H1 (cell line): ENCODE measurements around the gene TOMM40L. TPM values are rescaled to one million over a fixed set of nuclear protein-coding genes. Genes with fewer than 3 reads are reported as not detected.

ENCODE experiments used
- BACH1 ChIP-seq: IDR thresholded peaks from 2 replicates; pipeline ENCODE4 v1.6.1; 2012; ENCODE audit warnings: low read length, improper control_type of control experiment
- CREB1 ChIP-seq: IDR thresholded peaks from 2 replicates; pipeline ENCODE4 v1.6.1; 2012; ENCODE audit warnings: inconsistent platforms
- EGR1 ChIP-seq: IDR thresholded peaks from 2 replicates; pipeline ENCODE4 v1.6.1; 2011; ENCODE audit warnings: low read depth, low read length, borderline replicate concordance
- EZH2 ChIP-seq: fragments of 200-600 bp; sonication (generic); IDR thresholded peaks from 2 replicates; pipeline ENCODE4 v1.7.1; 2012; ENCODE audit warnings: low read depth, mild to moderate bottlenecking, moderate library complexity, low read length, inconsistent platforms; ENCODE audit not compliant: severe bottlenecking
- FOSL1 ChIP-seq: IDR thresholded peaks from 2 replicates; pipeline ENCODE4 v1.6.1; 2011; ENCODE audit warnings: mild to moderate bottlenecking, low read depth, low read length, moderate library complexity; ENCODE audit not compliant: insufficient read depth
- POLR2AphosphoS5 ChIP-seq: IDR thresholded peaks from 2 replicates; pipeline ENCODE4 v1.6.1; 2011; ENCODE audit warnings: low read depth, low read length
- POU5F1 ChIP-seq: IDR thresholded peaks from 2 replicates; pipeline ENCODE4 v1.6.1; 2011; ENCODE audit warnings: low read depth, mild to moderate bottlenecking, low read length, moderate library complexity
- SP4 ChIP-seq: IDR thresholded peaks from 2 replicates; pipeline ENCODE4 v1.6.1; 2012; ENCODE audit warnings: low read length, inconsistent platforms
- SUZ12 ChIP-seq: fragments of 200-600 bp; sonication (generic); IDR thresholded peaks from 2 replicates; pipeline ENCODE4 v1.6.1; 2012; ENCODE audit warnings: mild to moderate bottlenecking, inconsistent platforms, low read length, moderate library complexity, mixed read lengths
- polyA plus RNA-seq, 7 experiments: library from polyadenylated mRNA; depleted of rRNA in 3 of 7; stranded (reverse) in 5 of 7; unstranded in 2 of 7; fragments of >200 nt in 5 of 7; fragments of 200-250 nt in 2 of 7; gene quantifications; 1 replicate in 5 of 7; 2 replicates in 1 of 7; 4 replicates in 1 of 7; pipeline versions ENCODE4 v1.2.1 to v1.2.3, GENCODE V29; 2011 to 2013; ENCODE audit warnings: missing spikeins in 2 of 7, mixed read lengths in 2 of 7
- total RNA-seq: library from RNA; stranded (reverse); fragmentation: NEBNext Ultra II Directional; extraction: Animal tissue kit (Norgen Biotek cat#: 25700); gene quantifications from 2 replicates; pipeline ENCODE4 v1.2.1, GENCODE V29; 2021
- TF ChIP-seq, protein P1 (sequence below): fragments of 300-600 bp; sonication (generic); IDR thresholded peaks from 2 replicates; pipeline ENCODE4 v1.7.1; 2012; ENCODE audit warnings: low read length, moderate library complexity, mild to moderate bottlenecking, inconsistent platforms; ENCODE audit not compliant: insufficient replicate concordance
- TF ChIP-seq, protein P2 (sequence below): IDR thresholded peaks from 2 replicates; pipeline ENCODE4 v1.6.1; 2012; ENCODE audit warnings: low read length, inconsistent platforms

TOMM40L gene
- total and polyA plus RNA-seq, 2 of the 8 experiments (the other 6 are each of a cell fraction or from before 2014, with no cell fraction given) = 11.4 to 15.0 TPM

DNA sequence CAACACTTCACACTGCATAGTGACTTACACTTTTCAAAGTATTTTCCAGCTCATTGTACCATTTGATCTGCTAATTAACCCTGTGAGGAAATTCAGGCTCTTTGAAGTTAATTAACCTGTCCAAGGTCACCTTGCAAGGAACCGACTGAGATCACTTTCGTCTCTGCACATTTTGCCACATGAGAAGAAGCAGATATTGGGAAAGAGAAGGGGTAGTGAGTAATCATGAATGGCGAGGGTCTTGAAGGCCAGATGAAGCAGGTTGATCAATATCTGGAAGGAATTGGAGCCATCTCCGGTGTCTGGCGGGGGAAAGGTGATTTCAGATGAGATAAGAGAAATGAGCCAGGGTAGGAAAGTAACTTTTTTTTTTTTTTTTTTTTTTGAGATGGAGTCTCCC lies 5.9 kb upstream of the TOMM40L start (continued):
- TF ChIP-seq, protein P1, sequence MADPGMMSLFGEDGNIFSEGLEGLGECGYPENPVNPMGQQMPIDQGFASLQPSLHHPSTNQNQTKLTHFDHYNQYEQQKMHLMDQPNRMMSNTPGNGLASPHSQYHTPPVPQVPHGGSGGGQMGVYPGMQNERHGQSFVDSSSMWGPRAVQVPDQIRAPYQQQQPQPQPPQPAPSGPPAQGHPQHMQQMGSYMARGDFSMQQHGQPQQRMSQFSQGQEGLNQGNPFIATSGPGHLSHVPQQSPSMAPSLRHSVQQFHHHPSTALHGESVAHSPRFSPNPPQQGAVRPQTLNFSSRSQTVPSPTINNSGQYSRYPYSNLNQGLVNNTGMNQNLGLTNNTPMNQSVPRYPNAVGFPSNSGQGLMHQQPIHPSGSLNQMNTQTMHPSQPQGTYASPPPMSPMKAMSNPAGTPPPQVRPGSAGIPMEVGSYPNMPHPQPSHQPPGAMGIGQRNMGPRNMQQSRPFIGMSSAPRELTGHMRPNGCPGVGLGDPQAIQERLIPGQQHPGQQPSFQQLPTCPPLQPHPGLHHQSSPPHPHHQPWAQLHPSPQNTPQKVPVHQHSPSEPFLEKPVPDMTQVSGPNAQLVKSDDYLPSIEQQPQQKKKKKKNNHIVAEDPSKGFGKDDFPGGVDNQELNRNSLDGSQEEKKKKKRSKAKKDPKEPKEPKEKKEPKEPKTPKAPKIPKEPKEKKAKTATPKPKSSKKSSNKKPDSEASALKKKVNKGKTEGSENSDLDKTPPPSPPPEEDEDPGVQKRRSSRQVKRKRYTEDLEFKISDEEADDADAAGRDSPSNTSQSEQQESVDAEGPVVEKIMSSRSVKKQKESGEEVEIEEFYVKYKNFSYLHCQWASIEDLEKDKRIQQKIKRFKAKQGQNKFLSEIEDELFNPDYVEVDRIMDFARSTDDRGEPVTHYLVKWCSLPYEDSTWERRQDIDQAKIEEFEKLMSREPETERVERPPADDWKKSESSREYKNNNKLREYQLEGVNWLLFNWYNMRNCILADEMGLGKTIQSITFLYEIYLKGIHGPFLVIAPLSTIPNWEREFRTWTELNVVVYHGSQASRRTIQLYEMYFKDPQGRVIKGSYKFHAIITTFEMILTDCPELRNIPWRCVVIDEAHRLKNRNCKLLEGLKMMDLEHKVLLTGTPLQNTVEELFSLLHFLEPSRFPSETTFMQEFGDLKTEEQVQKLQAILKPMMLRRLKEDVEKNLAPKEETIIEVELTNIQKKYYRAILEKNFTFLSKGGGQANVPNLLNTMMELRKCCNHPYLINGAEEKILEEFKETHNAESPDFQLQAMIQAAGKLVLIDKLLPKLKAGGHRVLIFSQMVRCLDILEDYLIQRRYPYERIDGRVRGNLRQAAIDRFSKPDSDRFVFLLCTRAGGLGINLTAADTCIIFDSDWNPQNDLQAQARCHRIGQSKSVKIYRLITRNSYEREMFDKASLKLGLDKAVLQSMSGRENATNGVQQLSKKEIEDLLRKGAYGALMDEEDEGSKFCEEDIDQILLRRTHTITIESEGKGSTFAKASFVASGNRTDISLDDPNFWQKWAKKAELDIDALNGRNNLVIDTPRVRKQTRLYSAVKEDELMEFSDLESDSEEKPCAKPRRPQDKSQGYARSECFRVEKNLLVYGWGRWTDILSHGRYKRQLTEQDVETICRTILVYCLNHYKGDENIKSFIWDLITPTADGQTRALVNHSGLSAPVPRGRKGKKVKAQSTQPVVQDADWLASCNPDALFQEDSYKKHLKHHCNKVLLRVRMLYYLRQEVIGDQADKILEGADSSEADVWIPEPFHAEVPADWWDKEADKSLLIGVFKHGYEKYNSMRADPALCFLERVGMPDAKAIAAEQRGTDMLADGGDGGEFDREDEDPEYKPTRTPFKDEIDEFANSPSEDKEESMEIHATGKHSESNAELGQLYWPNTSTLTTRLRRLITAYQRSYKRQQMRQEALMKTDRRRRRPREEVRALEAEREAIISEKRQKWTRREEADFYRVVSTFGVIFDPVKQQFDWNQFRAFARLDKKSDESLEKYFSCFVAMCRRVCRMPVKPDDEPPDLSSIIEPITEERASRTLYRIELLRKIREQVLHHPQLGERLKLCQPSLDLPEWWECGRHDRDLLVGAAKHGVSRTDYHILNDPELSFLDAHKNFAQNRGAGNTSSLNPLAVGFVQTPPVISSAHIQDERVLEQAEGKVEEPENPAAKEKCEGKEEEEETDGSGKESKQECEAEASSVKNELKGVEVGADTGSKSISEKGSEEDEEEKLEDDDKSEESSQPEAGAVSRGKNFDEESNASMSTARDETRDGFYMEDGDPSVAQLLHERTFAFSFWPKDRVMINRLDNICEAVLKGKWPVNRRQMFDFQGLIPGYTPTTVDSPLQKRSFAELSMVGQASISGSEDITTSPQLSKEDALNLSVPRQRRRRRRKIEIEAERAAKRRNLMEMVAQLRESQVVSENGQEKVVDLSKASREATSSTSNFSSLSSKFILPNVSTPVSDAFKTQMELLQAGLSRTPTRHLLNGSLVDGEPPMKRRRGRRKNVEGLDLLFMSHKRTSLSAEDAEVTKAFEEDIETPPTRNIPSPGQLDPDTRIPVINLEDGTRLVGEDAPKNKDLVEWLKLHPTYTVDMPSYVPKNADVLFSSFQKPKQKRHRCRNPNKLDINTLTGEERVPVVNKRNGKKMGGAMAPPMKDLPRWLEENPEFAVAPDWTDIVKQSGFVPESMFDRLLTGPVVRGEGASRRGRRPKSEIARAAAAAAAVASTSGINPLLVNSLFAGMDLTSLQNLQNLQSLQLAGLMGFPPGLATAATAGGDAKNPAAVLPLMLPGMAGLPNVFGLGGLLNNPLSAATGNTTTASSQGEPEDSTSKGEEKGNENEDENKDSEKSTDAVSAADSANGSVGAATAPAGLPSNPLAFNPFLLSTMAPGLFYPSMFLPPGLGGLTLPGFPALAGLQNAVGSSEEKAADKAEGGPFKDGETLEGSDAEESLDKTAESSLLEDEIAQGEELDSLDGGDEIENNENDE = no peak
- TF ChIP-seq CREB1 (no peak), POLR2AphosphoS5 (no peak), POU5F1 (no peak), FOSL1 (no peak), EGR1 (no peak), SP4 (no peak), BACH1 (no peak), SUZ12 (no peak), EZH2 (no peak)
- TF ChIP-seq, protein P2, sequence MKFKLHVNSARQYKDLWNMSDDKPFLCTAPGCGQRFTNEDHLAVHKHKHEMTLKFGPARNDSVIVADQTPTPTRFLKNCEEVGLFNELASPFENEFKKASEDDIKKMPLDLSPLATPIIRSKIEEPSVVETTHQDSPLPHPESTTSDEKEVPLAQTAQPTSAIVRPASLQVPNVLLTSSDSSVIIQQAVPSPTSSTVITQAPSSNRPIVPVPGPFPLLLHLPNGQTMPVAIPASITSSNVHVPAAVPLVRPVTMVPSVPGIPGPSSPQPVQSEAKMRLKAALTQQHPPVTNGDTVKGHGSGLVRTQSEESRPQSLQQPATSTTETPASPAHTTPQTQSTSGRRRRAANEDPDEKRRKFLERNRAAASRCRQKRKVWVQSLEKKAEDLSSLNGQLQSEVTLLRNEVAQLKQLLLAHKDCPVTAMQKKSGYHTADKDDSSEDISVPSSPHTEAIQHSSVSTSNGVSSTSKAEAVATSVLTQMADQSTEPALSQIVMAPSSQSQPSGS = no peak
